ENCODE results near the gene HSPB8.

Gene HSPB8

DNA sequence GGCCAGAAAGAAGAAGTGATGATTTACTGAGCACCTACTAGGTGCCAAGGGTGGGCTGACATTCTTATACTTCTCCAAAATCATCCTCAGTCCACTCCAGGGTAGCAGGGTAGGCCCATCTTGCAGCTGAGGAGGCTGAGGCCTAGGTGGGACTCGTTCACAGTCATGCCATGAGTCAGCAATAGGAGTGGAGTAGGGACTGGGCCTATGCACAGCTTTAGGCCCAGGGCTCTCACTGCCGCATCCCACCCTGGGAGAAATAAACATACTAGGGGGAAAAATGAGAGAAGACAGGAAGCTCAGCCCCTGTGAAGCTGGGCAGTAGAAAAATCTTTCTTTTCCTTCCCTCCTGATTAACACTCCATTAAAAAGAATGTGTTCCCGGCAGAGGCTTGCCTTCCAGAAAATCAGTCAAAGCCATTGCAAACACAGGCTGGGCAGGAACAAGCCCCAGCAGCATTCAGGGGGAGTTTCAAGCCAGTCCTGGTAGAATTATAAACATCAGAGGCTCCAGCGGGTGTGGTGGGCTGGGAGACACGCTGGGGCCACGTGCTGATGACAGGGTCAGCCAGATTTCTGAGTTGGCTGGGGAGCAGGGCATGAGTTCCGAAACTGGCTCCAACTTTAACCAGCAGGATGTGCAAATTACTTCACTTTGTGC is 1.8 kb downstream of the HSPB8 start:
- peak overlapping the region; percentile 95 for H3K27ac ChIP-seq (ENCODE audit: low read depth, low read length)
- peak overlapping the region; percentile 64 to 90 (median 74) for H3K9ac ChIP-seq (ENCODE audit: low read length in 5 of 5)
- no peaks in the 10 kb centered on the region for H3K9me3 ChIP-seq (ENCODE audit: control insufficient read depth in 5 of 5, low read length in 5 of 5)
- no peaks in the 10 kb centered on the region for H3K36me3 ChIP-seq (ENCODE audit: control insufficient read depth in 5 of 5, insufficient read depth in 5 of 5, low read length in 5 of 5)
- H3K4me3 ChIP-seq (ENCODE audit: low read depth in 1 of 5, low read length in 5 of 5), result peak overlapping the region; percentile 67 to 89 (median 79)
- peaks cover 3 to 83% (median 56%) of the 10 kb centered on the region in 5 donors for H3K4me1 ChIP-seq (ENCODE audit: control insufficient read depth in 5 of 5, insufficient read depth in 5 of 5, low read length in 5 of 5)
- peaks cover 0 to 2% (median 0%) of the 10 kb centered on the region in 5 donors for H3K27me3 ChIP-seq (ENCODE audit: control insufficient read depth in 5 of 5, insufficient read depth in 4 of 5, low read length in 5 of 5)

GRCh38 chr12:119181202-119181601 is 2.5 kb downstream of the HSPB8 start:
- no peaks in the 10 kb centered on the region for H3K9me3 ChIP-seq (ENCODE audit: control insufficient read depth in 5 of 5, low read length in 5 of 5)
- H3K9ac ChIP-seq (ENCODE audit: low read length in 5 of 5), result peak overlapping the region in 3 of 5 donors; percentile 72 to 90 (median 74)
- H3K27me3 ChIP-seq (ENCODE audit: control insufficient read depth in 5 of 5, insufficient read depth in 4 of 5, low read length in 5 of 5), result peaks cover 0 to 2% (median 0%) of the 10 kb centered on the region in 5 donors
- H3K4me1 ChIP-seq (ENCODE audit: control insufficient read depth in 5 of 5, insufficient read depth in 5 of 5, low read length in 5 of 5), result peaks cover 2 to 85% (median 63%) of the 10 kb centered on the region in 5 donors
- no peaks in the 10 kb centered on the region for H3K36me3 ChIP-seq (ENCODE audit: control insufficient read depth in 5 of 5, insufficient read depth in 5 of 5, low read length in 5 of 5)
- peak overlapping the region; percentile 67 to 89 (median 79) for H3K4me3 ChIP-seq (ENCODE audit: low read depth in 1 of 5, low read length in 5 of 5)
- H3K27ac ChIP-seq (ENCODE audit: low read depth, low read length), result peak overlapping the region; percentile 95

- peak overlapping the region; percentile 95 for H3K27ac ChIP-seq (ENCODE audit: low read depth, low read length)
- peaks cover 0 to 85% (median 66%) of the 10 kb centered on the region in 5 donors for H3K4me1 ChIP-seq (ENCODE audit: control insufficient read depth in 5 of 5, insufficient read depth in 5 of 5, low read length in 5 of 5)
- peak overlapping the region; percentile 67 to 89 (median 79) for H3K4me3 ChIP-seq (ENCODE audit: low read depth in 1 of 5, low read length in 5 of 5)
- H3K9ac ChIP-seq (ENCODE audit: low read length in 5 of 5), result peak overlapping the region in 2 of 5 donors; percentile 7 to 74
- H3K9me3 ChIP-seq (ENCODE audit: control insufficient read depth in 5 of 5, low read length in 5 of 5), result no peaks in the 10 kb centered on the region
- peaks cover 0 to 2% (median 0%) of the 10 kb centered on the region in 5 donors for H3K27me3 ChIP-seq (ENCODE audit: control insufficient read depth in 5 of 5, insufficient read depth in 4 of 5, low read length in 5 of 5)
- peaks cover 0 to 5% (median 3%) of the 10 kb centered on the region in 5 donors for H3K36me3 ChIP-seq (ENCODE audit: control insufficient read depth in 5 of 5, insufficient read depth in 5 of 5, low read length in 5 of 5)
These were observed 3.2 kb downstream of the HSPB8 start for GRCh38 chr12:119181944-119182343.

DNA sequence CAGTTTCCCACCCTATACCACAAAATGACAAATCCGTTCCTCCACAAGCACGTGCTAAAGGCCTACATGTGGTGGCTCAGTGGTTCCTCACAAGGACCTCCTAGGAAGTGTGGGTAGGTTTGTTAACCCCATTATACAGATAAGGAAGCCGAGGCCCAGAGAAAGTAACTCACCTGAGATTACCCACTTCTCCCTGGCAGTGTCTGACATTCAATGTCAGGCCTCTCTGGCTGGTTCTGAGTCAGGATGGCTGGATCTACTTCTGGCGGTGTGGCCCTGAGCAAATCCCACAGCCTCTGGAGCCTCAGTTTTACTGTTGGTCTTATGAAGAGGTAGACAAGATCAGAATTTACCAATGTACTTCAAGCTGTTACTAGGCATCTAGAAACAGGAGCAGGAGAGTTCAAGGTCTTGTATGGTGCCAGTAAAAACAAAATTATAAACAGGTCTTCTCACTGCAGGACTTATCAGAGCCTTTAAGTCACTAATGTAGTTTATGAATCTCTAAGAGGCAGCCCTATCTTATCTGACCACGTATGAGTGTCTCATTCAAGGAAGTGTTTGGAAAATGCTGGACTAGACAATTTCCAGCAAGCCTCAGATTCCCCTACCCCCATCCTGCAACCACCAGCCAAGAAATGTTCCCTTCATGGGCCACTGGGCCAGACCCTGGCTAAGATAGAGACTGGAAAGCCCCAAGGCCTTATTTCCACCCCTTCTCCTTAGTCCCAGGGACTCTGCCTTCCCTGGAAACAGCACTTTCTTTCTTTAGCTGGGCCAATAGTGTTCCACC is 4.2 kb downstream of the HSPB8 start:
- Histone ChIP-seq H3K27ac (ENCODE audit: low read depth, low read length) (peak overlapping the region; percentile 95), H3K9ac (ENCODE audit: low read length in 5 of 5) (peak overlapping the region in 3 of 5 donors; percentile 44 to 77 (median 56)), H3K9me3 (ENCODE audit: control insufficient read depth in 5 of 5, low read length in 5 of 5) (no peaks in the 10 kb centered on the region), H3K4me3 (ENCODE audit: low read depth in 1 of 5, low read length in 5 of 5) (peak overlapping the region in 4 of 5 donors; percentile 6 to 50 (median 21)), H3K4me1 (ENCODE audit: control insufficient read depth in 5 of 5, insufficient read depth in 5 of 5, low read length in 5 of 5) (peaks cover 0 to 87% (median 71%) of the 10 kb centered on the region in 5 donors), H3K27me3 (ENCODE audit: control insufficient read depth in 5 of 5, insufficient read depth in 4 of 5, low read length in 5 of 5) (peaks cover 0 to 2% (median 0%) of the 10 kb centered on the region in 5 donors), H3K36me3 (ENCODE audit: control insufficient read depth in 5 of 5, insufficient read depth in 5 of 5, low read length in 5 of 5) (peaks cover 0 to 11% (median 4%) of the 10 kb centered on the region in 5 donors)

DNA sequence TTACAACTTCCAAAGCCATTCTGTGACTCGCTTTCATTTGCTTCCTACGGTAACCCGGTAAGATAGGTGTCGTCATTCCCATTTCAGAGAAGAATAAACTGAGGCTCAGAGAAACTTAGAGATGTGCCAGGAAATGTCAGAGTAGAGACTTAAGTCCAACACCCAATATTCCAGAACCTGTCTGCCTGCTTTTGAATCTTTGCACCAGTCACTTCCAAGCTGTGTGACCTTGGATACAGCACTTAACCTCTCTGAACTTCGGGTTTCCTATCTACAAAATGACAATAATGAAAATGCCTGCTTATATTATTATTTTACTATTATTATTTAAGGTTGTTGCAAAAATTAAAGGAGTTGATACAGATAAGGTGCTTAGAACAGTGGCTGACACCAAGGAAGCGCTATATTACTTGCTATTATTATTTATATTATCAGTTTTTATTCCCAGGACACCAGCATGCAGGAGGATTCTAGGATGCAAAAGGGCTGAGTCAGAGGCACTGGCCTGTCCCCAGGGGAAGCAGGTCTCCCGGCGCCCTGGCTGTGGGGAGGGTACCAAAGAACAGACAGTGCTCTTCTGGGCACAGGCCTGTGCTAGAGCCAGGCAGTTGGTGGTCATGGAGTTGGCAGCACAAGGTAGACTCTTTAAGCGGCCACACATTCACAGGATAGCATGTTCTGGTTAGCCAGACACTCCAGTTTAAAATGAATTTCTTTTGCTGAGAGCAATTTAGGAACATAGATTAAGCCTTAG is 5.4 kb downstream of the HSPB8 start:
- Histone ChIP-seq H3K9me3 (ENCODE audit: control insufficient read depth in 5 of 5, low read length in 5 of 5) (no peaks in the 10 kb centered on the region), H3K36me3 (ENCODE audit: control insufficient read depth in 5 of 5, insufficient read depth in 5 of 5, low read length in 5 of 5) (peaks cover 0 to 20% (median 5%) of the 10 kb centered on the region in 5 donors), H3K27ac (ENCODE audit: low read depth, low read length) (peak overlapping the region; percentile 95), H3K4me1 (ENCODE audit: control insufficient read depth in 5 of 5, insufficient read depth in 5 of 5, low read length in 5 of 5) (peaks cover 0 to 87% (median 72%) of the 10 kb centered on the region in 5 donors), H3K9ac (ENCODE audit: low read length in 5 of 5) (peak overlapping the region in 2 of 5 donors; percentile 65 to 77), H3K27me3 (ENCODE audit: control insufficient read depth in 5 of 5, insufficient read depth in 4 of 5, low read length in 5 of 5) (peaks cover 0 to under 1% (median 0%) of the 10 kb centered on the region in 5 donors), H3K4me3 (ENCODE audit: low read depth in 1 of 5, low read length in 5 of 5) (no peak overlapping the region)

- no peak overlapping the region for H3K4me3 ChIP-seq (ENCODE audit: low read depth in 1 of 5, low read length in 5 of 5)
- H3K4me1 ChIP-seq (ENCODE audit: control insufficient read depth in 5 of 5, insufficient read depth in 5 of 5, low read length in 5 of 5), result no peaks in the 10 kb centered on the region
- peaks cover 5 to 32% (median 24%) of the 10 kb centered on the region in 5 donors for H3K36me3 ChIP-seq (ENCODE audit: control insufficient read depth in 5 of 5, insufficient read depth in 5 of 5, low read length in 5 of 5)
- no peaks in the 10 kb centered on the region for H3K9me3 ChIP-seq (ENCODE audit: control insufficient read depth in 5 of 5, low read length in 5 of 5)
- H3K27me3 ChIP-seq (ENCODE audit: control insufficient read depth in 5 of 5, insufficient read depth in 4 of 5, low read length in 5 of 5), result no peaks in the 10 kb centered on the region
- no peak overlapping the region for H3K9ac ChIP-seq (ENCODE audit: low read length in 5 of 5)
- H3K27ac ChIP-seq (ENCODE audit: low read depth, low read length), result no peak overlapping the region
These were observed 16.5 kb downstream of the HSPB8 start for GRCh38 chr12:119195256-119195655.

GRCh38 chr12:119198440-119198839 is 19.7 kb downstream of the HSPB8 start:
- Histone ChIP-seq H3K9ac (ENCODE audit: low read length in 5 of 5) (no peak overlapping the region), H3K27ac (ENCODE audit: low read depth, low read length) (no peak overlapping the region), H3K4me1 (ENCODE audit: control insufficient read depth in 5 of 5, insufficient read depth in 5 of 5, low read length in 5 of 5) (no peaks in the 10 kb centered on the region), H3K36me3 (ENCODE audit: control insufficient read depth in 5 of 5, insufficient read depth in 5 of 5, low read length in 5 of 5) (peaks cover 5 to 24% (median 17%) of the 10 kb centered on the region in 5 donors), H3K27me3 (ENCODE audit: control insufficient read depth in 5 of 5, insufficient read depth in 4 of 5, low read length in 5 of 5) (no peaks in the 10 kb centered on the region), H3K4me3 (ENCODE audit: low read depth in 1 of 5, low read length in 5 of 5) (no peak overlapping the region), H3K9me3 (ENCODE audit: control insufficient read depth in 5 of 5, low read length in 5 of 5) (no peaks in the 10 kb centered on the region)

DNA sequence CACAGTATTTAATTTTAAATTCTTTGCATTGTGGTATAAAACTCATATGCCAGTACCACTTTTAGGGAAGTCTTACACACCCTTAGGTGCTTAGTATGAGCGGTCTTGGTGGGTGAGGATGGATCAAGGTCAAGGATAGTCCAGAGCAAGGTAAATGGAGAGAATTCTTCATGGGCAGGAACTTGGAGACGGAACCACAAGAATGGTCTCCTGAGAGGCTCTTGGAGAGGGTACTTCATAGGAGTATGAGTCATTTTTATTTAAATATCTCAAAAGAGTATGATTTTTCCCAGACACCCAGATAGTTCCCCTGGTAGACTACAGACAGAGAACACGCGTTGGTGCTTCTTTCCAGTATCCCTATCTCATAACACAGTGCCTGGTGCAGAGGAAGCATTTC is 21.9 kb downstream of the HSPB8 start:
- peaks cover 0 to 7% (median 0%) of the 10 kb centered on the region in 5 donors for H3K36me3 ChIP-seq (ENCODE audit: control insufficient read depth in 5 of 5, insufficient read depth in 5 of 5, low read length in 5 of 5)
- no peaks in the 10 kb centered on the region for H3K27me3 ChIP-seq (ENCODE audit: control insufficient read depth in 5 of 5, insufficient read depth in 4 of 5, low read length in 5 of 5)
- peaks cover 0 to 12% (median 4%) of the 10 kb centered on the region in 5 donors for H3K4me1 ChIP-seq (ENCODE audit: control insufficient read depth in 5 of 5, insufficient read depth in 5 of 5, low read length in 5 of 5)
- no peaks in the 10 kb centered on the region for H3K9me3 ChIP-seq (ENCODE audit: control insufficient read depth in 5 of 5, low read length in 5 of 5)
- H3K4me3 ChIP-seq (ENCODE audit: low read depth in 1 of 5, low read length in 5 of 5), result no peak overlapping the region
- no peak overlapping the region for H3K9ac ChIP-seq (ENCODE audit: low read length in 5 of 5)
- H3K27ac ChIP-seq (ENCODE audit: low read depth, low read length), result no peak overlapping the region

DNA sequence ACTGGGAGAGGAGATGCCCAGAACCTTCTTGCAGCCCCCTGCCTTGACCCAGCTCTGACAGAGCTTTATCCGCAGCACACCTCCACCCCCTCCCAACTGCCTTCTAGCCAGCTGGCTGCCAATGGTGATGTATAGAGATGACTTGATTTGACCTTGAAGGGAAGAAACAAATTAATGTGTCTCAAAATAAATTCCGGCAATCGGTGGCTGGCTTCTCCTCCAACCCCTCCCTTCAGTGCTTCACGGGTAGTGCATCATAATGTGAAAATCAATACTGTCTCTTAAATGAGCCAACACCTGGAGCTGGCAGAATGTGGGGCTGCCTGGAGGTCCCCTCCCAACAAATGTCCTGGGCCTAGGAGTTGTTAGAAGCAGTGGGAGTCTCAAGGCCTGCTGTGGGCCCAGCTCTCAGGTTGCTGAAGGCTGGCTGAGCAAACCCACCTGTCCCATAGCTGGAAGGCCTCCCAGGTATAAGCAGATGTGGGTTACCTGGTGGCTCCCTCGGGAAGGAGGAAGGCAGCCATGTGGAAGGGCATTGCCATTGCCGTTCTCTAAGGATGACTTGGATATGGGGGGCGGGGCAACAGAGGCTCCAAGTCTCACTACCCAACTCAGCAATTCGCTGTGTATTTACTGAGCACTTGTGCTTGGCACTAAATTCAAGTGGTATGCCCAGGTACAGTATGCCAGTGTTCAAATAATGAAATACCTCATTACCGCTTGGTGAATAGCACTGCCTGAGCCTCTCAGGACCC is 23.2 kb downstream of the HSPB8 start:
- Histone ChIP-seq H3K4me3 (ENCODE audit: low read depth in 1 of 5, low read length in 5 of 5) (no peak overlapping the region), H3K36me3 (ENCODE audit: control insufficient read depth in 5 of 5, insufficient read depth in 5 of 5, low read length in 5 of 5) (no peaks in the 10 kb centered on the region), H3K9me3 (ENCODE audit: control insufficient read depth in 5 of 5, low read length in 5 of 5) (no peaks in the 10 kb centered on the region), H3K27me3 (ENCODE audit: control insufficient read depth in 5 of 5, insufficient read depth in 4 of 5, low read length in 5 of 5) (no peaks in the 10 kb centered on the region), H3K9ac (ENCODE audit: low read length in 5 of 5) (no peak overlapping the region), H3K4me1 (ENCODE audit: control insufficient read depth in 5 of 5, insufficient read depth in 5 of 5, low read length in 5 of 5) (peaks cover 0 to 12% (median 4%) of the 10 kb centered on the region in 5 donors), H3K27ac (ENCODE audit: low read depth, low read length) (no peak overlapping the region)
